Neural progenitor cell (in vitro differentiated cells): ENCODE results near the gene FAT1. TPM values are rescaled to one million over a fixed set of nuclear protein-coding genes. Genes with fewer than 3 reads are reported as not detected.
A peak's percentile ranks its signal among the peaks of the same experiment; 100 is the strongest.

Experiments
- DNase-seq: peaks from one replicate; pipeline ENCODE4 v3.0.0-alpha.2; 2016; ENCODE audit warnings: low spot score
- H2AFZ ChIP-seq: fragments of 200-600 bp; sonication (generic); replicated peaks from 2 replicates; pipeline ENCODE4 v1.6.1; 2016; ENCODE audit warnings: antibody characterized with exemption
- H3F3A ChIP-seq: fragments of 200-600 bp; sonication (generic); 2 replicates; pipeline ENCODE4 v1.6.1; 2016; ENCODE audit warnings: antibody characterized with exemption, low read depth
- H3K27ac ChIP-seq: fragments of 200-600 bp; sonication (generic); 2 replicates; pipeline ENCODE4 v1.5.1; 2016; ENCODE audit warnings: mild to moderate bottlenecking
- H3K27me3 ChIP-seq: fragments of 200-600 bp; sonication (generic); 2 replicates; pipeline ENCODE4 v1.6.1; 2016; ENCODE audit warnings: mild to moderate bottlenecking, moderate library complexity
- H3K36me3 ChIP-seq: fragments of 200-600 bp; sonication (generic); 2 replicates; pipeline ENCODE4 v1.5.1; 2016
- H3K4me1 ChIP-seq: fragments of 200-600 bp; sonication (generic); 2 replicates; pipeline ENCODE4 v1.6.1; 2016; ENCODE audit warnings: mixed run types
- H3K4me2 ChIP-seq: fragments of 200-600 bp; sonication (generic); 2 replicates; pipeline ENCODE4 v1.6.1; 2016
- H3K4me3 ChIP-seq: fragments of 200-600 bp; sonication (generic); 2 replicates; pipeline ENCODE4 v1.5.1; 2016
- H3K79me2 ChIP-seq: fragments of 200-600 bp; sonication (generic); 2 replicates; pipeline ENCODE4 v1.6.1; 2016; ENCODE audit warnings: low read depth
- H3K9ac ChIP-seq: fragments of 200-600 bp; sonication (generic); 2 replicates; pipeline ENCODE4 v1.6.1; 2016
- H3K9me3 ChIP-seq: fragments of 200-600 bp; sonication (generic); 2 replicates; pipeline ENCODE4 v1.5.1; 2016; ENCODE audit warnings: low read depth
- H4K20me1 ChIP-seq: fragments of 200-600 bp; sonication (generic); 2 replicates; pipeline ENCODE4 v1.6.1; 2016; ENCODE audit warnings: low read depth
- H3K27ac Mint-ChIP-seq: 3 replicates; pipeline ENCODE4 v1.8.0; 2021; ENCODE audit warnings: mixed read lengths
- H3K27me3 Mint-ChIP-seq: 2 replicates; pipeline ENCODE4 v1.8.0; 2022; ENCODE audit warnings: low read depth, mild to moderate bottlenecking, inconsistent platforms, moderate library complexity, mixed read lengths; ENCODE audit not compliant: insufficient read depth
- H3K36me3 Mint-ChIP-seq: 3 replicates; pipeline ENCODE4 v1.8.0; 2021; ENCODE audit warnings: mixed read lengths
- H3K4me1 Mint-ChIP-seq: 3 replicates; pipeline ENCODE4 v1.8.0; 2021; ENCODE audit warnings: mixed read lengths
- H3K4me3 Mint-ChIP-seq: 3 replicates; pipeline ENCODE4 v1.8.0; 2021; ENCODE audit warnings: mild to moderate bottlenecking, moderate library complexity, mixed read lengths
- H3K9me3 Mint-ChIP-seq: 3 replicates; pipeline ENCODE4 v1.8.0; 2020; ENCODE audit warnings: mixed read lengths
- EZH2 ChIP-seq: fragments of 200-600 bp; sonication (generic); IDR thresholded peaks from 2 replicates; pipeline ENCODE4 v1.6.1; 2017; ENCODE audit warnings: antibody characterized with exemption, mild to moderate bottlenecking, moderate library complexity
- EZH2phosphoT487 ChIP-seq: fragments of 200-600 bp; sonication (generic); IDR thresholded peaks from 2 replicates; pipeline ENCODE4 v1.6.1; 2017; ENCODE audit warnings: antibody characterized with exemption
- total RNA-seq: library from RNA; depleted of rRNA; stranded (reverse); fragments of >200 nt; gene quantifications from 2 replicates; pipeline ENCODE4 v1.2.3, GENCODE V29; 2015; ENCODE audit warnings: low replicate concordance
- TF ChIP-seq, protein P1 (sequence below): fragments of 200-600 bp; sonication (generic); IDR thresholded peaks from 2 replicates; pipeline ENCODE4 v1.5.1; 2017; ENCODE audit warnings: antibody characterized with exemption, mild to moderate bottlenecking

FAT1 gene
- total RNA-seq, 1 donor from 2014 or later: 517 TPM

DNA sequence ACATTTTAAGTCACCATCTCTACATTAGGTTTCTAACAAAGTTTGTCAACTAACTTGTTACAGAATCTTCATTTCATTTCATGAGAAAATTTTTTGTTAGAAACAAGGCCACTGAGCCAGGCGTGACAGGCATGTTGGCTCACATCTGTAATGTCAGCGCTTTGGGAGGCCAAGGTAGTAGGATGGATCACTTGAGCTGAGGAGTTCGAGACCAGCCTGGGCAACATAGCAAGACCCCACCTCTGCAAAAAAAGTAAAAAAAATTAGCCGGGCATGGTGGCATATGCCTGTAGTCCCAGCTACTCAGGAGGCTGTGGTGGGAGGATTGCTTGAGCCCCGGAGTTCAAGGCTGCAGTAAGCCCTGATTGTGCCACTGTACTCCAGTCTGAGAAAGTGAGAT is 32.3 kb downstream of the FAT1 start:
- H3K4me1 Mint-ChIP-seq: peaks cover 36% of the 10 kb centered on the region
- peak overlapping the region; percentile 55 for H3K27ac ChIP-seq
- H3K4me3 ChIP-seq: no peak overlapping the region

DNA sequence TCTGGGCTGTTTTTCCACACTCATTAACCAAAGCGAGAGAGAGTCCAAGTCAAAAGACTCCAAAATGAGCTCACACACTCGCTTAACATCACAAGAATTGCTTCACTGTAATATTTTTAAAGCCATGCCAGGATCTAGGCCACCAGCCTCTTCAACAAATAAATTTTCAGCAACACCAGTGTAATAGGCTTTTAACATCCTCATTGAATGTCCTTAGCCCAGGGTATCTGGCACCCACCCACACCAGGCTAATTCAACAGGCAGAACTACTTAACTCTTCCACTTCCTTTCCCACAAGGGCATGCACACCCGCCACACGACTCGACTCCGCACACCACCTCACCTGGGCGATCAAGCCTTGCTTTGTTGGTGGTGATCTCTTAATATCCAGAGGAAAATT is 34.2 kb downstream of the FAT1 start:
- Histone ChIP-seq H2AFZ (no peak overlapping the region), H3K9me3 (peaks cover 4% of the 10 kb centered on the region), H3K79me2 (peaks cover 98% of the 10 kb centered on the region), H3K27me3 (no peaks in the 10 kb centered on the region), H3F3A (peaks cover 52% of the 10 kb centered on the region), H3K4me1 (peaks cover 67% of the 10 kb centered on the region), H3K27ac (peak overlapping the region; percentile 49), H3K4me3 (no peak overlapping the region), H4K20me1 (peaks cover 72% of the 10 kb centered on the region), H3K4me2 (peak overlapping the region; percentile 74), H3K9ac (no peak overlapping the region), H3K36me3 (no peaks in the 10 kb centered on the region)
- TF ChIP-seq EZH2phosphoT487 (no peak), EZH2 (no peak)
- TF ChIP-seq, protein P1, sequence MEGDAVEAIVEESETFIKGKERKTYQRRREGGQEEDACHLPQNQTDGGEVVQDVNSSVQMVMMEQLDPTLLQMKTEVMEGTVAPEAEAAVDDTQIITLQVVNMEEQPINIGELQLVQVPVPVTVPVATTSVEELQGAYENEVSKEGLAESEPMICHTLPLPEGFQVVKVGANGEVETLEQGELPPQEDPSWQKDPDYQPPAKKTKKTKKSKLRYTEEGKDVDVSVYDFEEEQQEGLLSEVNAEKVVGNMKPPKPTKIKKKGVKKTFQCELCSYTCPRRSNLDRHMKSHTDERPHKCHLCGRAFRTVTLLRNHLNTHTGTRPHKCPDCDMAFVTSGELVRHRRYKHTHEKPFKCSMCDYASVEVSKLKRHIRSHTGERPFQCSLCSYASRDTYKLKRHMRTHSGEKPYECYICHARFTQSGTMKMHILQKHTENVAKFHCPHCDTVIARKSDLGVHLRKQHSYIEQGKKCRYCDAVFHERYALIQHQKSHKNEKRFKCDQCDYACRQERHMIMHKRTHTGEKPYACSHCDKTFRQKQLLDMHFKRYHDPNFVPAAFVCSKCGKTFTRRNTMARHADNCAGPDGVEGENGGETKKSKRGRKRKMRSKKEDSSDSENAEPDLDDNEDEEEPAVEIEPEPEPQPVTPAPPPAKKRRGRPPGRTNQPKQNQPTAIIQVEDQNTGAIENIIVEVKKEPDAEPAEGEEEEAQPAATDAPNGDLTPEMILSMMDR: no peak
- H3K36me3 Mint-ChIP-seq: peaks cover 22% of the 10 kb centered on the region
- peaks cover 55% of the 10 kb centered on the region for H3K4me1 Mint-ChIP-seq
- H3K4me3 Mint-ChIP-seq: no peak overlapping the region
- peak overlapping the region; percentile 58 for H3K27ac Mint-ChIP-seq
- H3K9me3 Mint-ChIP-seq: peaks cover 15% of the 10 kb centered on the region
- DNase-seq: no peak
- H3K27me3 Mint-ChIP-seq: no peaks in the 10 kb centered on the region

More for the DNA sequence above, 32.3 kb downstream of the FAT1 start:
- no peak overlapping the region for H3K27ac Mint-ChIP-seq
- Histone ChIP-seq H3K9me3 (peaks cover 4% of the 10 kb centered on the region), H3K9ac (no peak overlapping the region), H3K27me3 (no peaks in the 10 kb centered on the region), H3K36me3 (peaks cover 8% of the 10 kb centered on the region), H4K20me1 (peaks cover 65% of the 10 kb centered on the region), H3K4me1 (peaks cover 47% of the 10 kb centered on the region), H2AFZ (no peak overlapping the region), H3K4me2 (no peak overlapping the region), H3F3A (peaks cover 52% of the 10 kb centered on the region), H3K79me2 (peaks cover 98% of the 10 kb centered on the region)
- TF ChIP-seq EZH2 (no peak), EZH2phosphoT487 (no peak)
- TF ChIP-seq, protein P1: no peak
- H3K4me3 Mint-ChIP-seq: no peak overlapping the region
- H3K27me3 Mint-ChIP-seq: no peaks in the 10 kb centered on the region
- peaks cover 38% of the 10 kb centered on the region for H3K36me3 Mint-ChIP-seq
- no peak for DNase-seq
- peaks cover 31% of the 10 kb centered on the region for H3K9me3 Mint-ChIP-seq

DNA sequence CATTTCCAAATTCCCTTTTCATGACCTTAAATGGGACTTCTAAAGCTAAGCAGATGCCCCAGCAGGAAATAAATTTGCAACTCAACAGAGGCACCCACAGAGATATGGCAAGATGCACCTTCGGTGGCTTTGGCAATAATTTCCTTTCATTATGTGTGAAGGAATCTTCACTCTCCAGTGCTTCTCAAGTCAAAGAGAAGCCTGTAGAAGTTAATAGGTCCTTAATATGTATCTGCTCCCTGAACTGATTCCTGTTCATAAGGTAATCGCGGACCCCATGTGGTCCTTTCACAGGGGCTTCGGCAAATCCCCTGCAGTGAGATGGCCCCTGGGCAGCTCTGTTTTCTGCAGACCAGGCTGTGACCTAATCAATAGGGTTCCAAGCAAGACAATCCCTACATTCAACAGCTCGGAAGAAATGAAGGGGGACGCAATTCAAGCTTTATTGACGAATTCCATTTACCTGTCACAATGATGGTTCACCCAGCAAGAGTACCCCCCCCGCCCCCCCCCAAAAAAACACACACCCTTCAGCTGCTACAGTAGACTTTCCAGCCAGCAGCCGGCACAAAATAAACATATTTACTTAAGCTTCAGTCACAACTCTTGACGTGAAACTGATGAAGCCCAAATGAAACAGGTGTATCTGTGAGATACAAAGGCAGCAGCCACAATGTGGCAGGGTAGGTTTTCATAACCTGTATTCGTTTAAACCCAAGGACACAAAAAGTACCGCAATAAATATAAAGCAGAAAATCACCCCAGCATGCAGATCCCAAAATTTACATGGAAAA is 35.3 kb downstream of the FAT1 start:
- peak overlapping the region; percentile 49 for H3K27ac ChIP-seq
- peaks cover 24% of the 10 kb centered on the region for H3K36me3 Mint-ChIP-seq
- peak overlapping the region; percentile 74 for H3K4me2 ChIP-seq
- peak overlapping the region; percentile 88 for H3K27ac Mint-ChIP-seq
- peaks cover 3% of the 10 kb centered on the region for H3K27me3 Mint-ChIP-seq
- TF ChIP-seq, protein P1: no peak
- no peak for TF ChIP-seq EZH2
- TF ChIP-seq EZH2phosphoT487: no peak
- no peak overlapping the region for H2AFZ ChIP-seq
- peak overlapping the region; percentile 32 for H3K4me3 ChIP-seq
- H3K9me3 ChIP-seq: no peaks in the 10 kb centered on the region
- H3K79me2 ChIP-seq: peaks cover 98% of the 10 kb centered on the region
- peaks cover 76% of the 10 kb centered on the region for H4K20me1 ChIP-seq
- H3K27me3 ChIP-seq: no peaks in the 10 kb centered on the region
- H3K4me1 Mint-ChIP-seq: peaks cover 60% of the 10 kb centered on the region
- no peak overlapping the region for H3K9ac ChIP-seq
- H3F3A ChIP-seq: peaks cover 47% of the 10 kb centered on the region
- H3K4me1 ChIP-seq: peaks cover 78% of the 10 kb centered on the region
- H3K36me3 ChIP-seq: no peaks in the 10 kb centered on the region
- peak overlapping the region; percentile 72 for H3K4me3 Mint-ChIP-seq
- H3K9me3 Mint-ChIP-seq: peaks cover 13% of the 10 kb centered on the region
- peak; percentile 65 for DNase-seq
